Superior temporal gyrus (tissue), 1 donor: ENCODE data around the gene NME9.
A peak's percentile ranks its signal among the peaks of the same experiment; 100 is the strongest.

Experiments
- DNase-seq: peaks from one replicate; pipeline ENCODE4 v3.0.0-alpha.2; 2016; ENCODE audit errors: extremely low spot score

Gene NME9

DNA sequence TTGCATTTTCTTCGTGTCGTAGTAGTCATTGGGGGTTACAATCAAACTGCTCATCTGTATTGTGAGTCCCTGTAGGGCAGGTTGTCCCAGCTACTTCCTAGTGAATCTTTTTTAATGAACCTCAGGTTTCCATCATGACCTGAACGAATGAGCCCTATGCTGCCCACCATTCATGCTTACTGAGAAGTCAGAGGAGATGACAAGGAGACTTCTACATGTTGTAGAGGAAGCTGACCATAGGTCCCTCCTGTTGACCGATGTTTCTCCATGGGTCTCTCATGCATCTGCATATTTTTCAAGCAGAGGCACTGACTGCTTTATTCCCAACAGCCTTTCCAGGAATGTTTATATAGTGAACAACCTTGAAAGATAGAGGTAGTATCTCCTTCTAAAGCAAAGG, 5.0 kb upstream of the NME9 start:
- DNase-seq = no peak

DNA sequence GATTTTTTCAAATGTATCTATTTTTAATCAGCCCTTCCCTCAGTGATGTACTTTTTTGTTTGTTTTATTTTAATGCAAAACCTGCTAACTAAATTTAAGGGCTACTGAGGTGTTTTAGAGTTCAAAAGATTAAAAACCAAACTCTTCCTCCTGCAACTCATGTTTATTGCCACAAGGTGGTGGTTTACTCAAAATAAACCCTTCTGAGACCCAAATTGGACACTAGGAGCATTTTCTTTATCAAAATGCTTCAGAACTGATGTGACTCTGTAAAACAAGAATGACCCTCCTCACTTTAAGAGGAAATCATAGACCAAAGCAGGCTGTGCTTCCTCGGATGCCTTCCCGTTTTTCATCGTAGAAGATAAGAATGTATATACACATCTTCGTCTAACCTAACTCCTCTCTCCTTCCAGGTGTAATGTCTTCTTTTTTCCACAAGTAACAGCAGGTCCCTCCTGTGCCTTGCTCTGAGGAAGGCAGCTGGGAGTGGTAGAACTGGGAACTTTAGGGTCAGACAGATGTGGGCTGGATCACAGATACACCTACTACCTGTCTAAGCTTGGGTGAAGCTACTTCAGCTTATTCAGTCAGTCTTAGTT, 2.9 kb upstream of the NME9 start:
- peak; percentile 81 for DNase-seq

DNA sequence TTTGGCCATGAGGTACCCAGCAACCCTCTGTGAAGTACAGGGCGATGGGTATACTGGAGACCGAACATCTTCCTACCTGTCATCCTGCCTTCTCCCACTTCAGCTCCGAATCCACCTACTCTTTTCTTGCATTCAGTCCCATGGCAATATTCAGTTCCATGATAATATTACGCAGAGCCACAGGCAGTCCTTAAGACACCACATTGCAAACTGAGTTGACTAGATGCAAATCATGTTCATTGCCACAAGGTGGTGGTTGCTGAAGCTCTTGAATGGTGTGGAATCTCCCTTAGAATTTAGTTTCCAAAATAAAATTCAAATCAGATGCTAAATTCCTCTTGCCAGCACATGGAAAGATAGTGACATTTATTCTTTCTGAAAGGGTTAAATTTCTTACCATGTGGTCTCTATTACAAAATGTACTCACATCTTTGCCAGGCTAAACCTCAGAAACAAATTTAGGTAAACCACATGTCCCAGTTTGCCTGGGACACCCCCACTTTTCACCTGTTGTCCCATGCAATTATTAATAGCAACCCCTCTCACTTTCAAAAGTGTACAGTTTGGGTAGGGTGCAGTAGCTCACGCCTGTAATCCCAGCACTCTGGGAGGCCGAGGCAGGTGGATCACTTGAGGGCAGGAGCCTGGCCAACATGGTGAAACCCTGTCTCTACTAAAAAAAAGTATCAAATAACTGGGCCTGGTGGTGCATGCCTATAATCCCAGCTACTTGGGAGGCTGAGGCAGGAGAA, 1.7 kb upstream of the NME9 start:
- DNase-seq = peak; percentile 56

DNA sequence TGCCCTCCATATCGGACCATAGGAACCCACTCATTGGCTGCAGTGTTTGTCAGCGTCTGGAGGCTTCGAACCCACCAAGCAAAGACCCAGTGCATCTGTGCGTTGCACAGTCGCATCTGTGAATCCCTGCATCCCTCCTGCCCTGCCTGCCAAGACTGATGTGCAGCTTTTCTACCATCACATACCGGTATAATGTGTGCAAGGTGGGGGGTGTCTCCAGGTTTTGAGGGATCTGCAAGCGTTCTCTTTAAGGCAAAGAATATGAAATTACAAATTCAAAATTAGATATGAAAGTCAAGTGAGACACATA, 288 bp upstream of the NME9 start:
- no peak for DNase-seq

DNA sequence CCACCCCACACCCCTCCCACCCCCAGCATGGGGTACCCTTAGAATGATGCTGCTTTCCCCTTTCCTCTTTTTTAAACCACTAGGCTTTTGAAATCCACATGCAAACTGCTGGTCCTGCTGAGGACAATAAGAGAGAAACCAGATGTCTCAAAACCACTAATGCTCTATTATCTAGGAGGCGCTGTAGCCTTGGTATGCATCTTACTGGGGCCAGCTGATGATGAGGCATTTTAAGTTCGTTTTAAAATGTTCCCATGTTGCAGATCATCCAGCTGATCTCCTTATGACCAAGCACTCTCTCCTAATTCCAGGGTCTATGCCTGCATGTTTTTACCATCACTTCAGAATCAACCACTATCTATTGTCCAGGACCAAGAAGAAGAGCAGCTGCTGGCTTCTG, 1.3 kb downstream of the NME9 start:
- peak; percentile 57 for DNase-seq

DNA sequence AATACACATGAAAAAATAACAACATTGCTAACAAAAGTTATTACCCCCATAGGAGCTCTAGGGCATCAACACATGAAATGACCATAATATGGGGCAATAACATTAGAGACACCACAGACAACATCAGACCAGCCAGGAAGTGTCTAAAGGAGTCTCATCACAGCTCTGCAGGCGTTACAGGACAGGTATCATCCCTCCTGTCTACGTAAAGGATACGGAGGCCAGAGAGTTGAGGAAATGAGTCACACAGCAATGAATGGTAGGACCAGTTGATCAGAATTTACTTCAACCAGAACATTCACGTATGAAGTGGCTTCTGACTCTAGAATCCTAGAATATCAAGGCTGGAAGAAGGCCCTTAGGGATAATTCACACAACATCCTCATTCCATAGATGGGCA, 1.8 kb downstream of the NME9 start:
- DNase-seq = no peak

DNA sequence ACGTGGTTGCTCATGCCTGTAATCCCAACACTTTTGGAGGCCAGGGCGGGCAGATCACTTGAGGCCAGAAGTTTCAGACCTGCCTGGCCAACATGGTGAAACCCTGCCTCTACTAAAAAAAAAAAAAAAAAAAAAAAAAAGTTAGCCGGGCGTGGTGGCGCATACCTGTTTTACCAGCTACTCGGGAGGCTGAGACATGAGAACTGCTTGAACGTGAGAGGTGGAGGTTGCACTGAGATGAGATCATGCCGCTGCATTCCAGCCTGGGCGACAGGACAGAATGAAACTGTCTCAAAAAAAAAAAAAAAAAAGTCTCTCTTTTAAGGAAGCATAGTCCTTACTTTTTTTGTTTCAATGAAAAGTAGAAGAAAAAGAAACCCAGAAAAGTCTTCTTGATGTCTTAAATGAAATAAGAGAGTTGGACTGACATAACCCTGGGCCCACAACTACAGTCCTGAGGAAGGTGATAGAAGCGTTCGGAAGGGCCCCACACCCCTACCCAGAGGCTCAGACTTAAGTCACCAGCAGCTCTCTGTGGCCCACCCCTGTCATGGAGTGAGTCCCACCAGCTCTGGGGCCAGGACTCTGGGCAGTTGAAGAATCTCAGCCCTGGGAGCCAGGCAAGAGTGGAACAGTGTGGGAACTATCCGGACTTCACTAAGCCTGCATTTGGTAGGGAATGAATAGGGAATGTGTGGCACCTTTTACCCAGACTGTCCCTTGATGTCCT, 2.6 kb downstream of the NME9 start:
- no peak for DNase-seq

DNA sequence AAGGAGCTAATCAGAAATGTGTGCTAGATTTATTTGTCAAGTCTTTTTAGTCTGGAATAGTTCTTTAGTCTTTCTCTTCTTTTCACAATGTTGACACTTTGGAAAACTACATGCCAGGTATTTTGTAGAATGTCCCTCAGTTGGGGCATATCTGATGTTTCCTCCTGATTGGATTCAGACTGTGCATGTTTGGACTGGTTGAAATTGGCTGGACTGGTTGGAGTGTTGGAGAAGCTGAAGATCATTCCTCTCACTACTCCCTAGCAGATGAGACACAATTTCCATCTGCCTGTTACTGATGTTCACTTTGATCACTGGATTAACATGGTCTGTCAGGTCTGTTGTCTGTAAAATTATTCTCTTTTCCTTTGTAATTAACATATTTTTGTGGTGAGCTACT, 3.7 kb downstream of the NME9 start:
- DNase-seq = no peak

DNA sequence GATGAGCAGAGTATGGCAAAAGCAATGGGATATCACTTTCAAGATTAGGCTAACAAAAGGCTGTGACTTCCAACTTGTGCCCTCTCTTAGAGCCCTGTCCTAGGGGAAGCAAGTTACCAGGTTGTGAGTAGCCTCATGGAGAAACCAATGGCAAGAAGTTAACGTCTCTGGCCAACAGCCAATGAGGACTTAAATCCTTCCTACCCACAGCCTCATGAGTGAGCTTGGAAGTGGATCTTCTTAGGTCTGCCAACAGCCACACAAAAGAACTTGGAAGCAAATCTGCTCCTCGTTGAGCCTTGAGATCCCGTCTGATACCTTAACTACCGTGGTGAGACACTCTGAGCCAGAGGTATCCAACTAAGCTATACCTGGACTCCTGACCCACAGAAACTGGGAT, 5.7 kb downstream of the NME9 start:
- DNase-seq = no peak

DNA sequence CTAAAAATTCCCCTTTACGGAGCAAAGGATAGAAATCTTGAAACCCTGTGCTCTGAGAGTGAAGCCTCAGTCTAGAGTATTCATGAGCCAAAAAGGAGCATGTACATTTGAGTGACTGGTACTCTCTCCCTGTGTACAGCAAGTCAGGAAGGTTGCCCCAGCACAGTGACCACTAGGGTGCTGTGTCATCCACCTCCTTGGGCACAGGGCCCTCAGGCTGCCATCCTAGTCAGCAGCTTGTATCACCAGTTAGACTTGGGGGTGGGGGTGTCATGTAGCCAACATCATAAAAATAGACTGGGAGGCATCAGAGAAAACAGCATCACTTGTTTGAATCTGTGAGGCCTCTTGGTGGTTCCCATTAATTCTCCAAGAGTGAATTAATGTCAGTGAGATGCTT, 12.0 kb downstream of the NME9 start:
- DNase-seq = no peak

DNA sequence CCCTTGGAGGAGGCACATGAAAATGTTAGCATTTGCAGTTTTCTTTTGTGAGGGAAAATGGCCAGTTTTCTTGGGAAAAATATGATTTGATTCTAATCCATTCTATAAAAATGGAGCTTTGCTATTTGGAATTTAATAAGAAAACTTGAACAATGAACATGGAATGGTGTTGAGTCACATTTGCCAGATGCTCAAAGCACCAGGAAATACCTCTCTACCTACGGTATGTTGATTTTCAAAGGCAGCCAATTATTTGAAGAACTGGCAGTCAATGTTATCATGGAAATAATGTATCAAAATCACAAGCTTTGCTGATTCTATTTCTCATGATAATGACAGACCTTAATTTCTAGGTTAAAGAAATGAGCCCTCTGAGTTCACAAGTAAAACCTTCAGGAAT, 14.9 kb downstream of the NME9 start:
- no peak for DNase-seq

DNA sequence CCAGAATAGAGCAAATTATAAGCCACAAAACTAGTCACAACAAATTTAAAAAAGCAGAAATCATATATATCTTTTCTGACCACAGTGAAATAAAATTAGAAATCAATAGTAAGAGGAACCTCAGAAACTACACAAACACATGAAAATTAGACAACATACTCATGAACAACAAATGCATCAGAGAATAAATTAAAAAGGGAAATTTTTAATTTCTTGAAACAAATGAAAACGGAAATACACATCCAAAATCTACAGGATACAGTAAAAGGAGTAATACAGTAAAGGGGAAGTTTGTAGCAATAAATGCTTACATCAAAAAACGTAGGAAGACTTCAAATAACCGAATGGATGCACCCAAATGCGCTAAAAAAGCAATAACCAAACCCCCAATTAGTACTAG, 19.2 kb downstream of the NME9 start:
- DNase-seq = no peak

DNA sequence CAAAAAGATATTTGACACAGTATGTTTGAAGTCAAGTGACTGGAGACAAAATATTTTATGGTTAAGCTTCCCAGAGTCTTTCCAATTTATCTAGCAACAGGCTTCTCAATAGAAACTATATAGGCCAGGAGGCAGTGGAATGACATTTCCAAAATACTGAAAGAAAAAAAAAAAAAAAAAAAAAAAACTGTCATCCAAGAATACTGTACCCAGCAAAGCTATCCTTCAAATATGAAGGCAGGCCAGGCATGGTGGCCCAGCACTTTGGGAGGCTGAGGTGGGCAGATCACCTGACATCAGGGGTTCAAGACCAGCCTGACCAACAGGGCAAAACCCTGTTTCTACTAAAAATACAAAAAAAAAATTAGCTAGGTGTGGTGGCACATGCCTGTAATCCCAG, 20.9 kb downstream of the NME9 start:
- no peak for DNase-seq

DNA sequence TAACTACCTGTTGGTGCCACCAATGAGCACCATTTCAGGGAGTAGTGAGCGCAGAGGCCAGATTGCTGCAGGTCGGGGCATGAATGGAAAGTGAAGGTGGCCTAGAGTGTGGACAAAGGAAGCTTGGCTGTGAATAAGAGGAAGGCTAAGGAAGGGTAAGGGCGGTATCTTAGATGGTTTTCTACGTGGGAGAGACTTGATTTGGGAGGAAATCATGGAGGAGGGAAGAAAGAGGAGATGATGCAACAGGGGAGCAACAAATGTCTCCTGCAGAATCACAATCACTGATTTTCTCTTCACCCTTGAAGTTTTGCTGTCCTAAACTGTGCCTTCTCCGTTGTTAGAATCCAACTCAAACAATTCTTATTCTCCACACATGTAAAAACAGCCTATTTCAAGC, 21.8 kb downstream of the NME9 start:
- DNase-seq = no peak

DNA sequence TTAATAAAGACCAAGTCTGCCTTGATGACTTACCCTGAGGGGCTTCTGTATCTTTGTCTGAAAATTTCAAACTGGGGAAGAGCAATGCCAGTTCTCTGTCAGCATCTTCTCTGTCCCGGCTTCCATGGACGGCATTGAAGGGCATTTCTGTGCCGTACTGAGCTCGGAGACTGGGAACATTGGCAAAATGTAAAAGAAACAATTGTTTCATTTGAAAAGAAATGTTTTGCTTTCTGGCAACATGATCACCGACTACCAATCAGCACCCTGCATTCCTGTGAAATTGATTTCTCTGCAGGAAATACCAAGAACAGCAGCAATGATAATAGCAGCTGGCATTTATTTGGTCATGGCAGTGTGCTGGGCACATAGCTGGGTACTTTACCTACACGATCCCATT, 26.2 kb downstream of the NME9 start:
- DNase-seq = peak; percentile 77

DNA sequence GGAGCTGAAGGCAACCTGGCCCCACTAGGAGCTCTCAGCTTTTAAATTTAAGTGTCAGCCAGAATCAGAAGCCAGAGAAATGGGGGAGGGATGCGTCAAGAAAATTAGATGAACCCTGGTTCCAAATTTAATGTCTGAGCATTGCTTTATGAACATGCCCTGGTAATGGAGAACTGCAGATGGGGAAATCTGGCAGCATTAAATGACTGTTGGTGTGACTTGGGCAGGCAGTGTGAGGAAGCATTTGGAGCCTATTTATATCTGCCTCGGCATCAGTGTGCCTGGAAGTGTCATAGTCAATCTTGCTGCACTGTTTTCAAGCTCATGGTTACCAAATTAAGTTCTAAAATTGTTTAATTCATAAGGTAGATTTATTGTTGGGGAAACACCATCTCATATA, 29.0 kb downstream of the NME9 start:
- DNase-seq = peak; percentile 70

DNA sequence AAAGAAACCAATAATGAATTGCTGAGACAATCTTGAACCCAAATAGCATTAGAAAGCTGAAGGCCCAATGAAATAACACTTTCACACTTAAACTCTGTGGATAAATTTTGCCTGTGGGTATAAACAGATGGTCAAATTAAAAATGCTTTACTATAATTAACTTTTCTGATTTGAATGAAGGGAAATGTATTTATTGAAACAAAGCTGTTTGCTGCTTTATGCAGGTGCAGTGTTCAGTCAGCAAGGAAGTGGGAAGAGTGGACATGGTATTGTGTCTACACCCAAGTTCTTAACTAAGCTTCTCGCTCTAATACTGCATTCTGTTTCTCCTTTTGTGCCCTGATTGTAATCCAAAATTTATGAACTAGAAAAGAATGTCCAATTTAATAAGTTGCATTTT, 31.8 kb downstream of the NME9 start:
- no peak for DNase-seq

DNA sequence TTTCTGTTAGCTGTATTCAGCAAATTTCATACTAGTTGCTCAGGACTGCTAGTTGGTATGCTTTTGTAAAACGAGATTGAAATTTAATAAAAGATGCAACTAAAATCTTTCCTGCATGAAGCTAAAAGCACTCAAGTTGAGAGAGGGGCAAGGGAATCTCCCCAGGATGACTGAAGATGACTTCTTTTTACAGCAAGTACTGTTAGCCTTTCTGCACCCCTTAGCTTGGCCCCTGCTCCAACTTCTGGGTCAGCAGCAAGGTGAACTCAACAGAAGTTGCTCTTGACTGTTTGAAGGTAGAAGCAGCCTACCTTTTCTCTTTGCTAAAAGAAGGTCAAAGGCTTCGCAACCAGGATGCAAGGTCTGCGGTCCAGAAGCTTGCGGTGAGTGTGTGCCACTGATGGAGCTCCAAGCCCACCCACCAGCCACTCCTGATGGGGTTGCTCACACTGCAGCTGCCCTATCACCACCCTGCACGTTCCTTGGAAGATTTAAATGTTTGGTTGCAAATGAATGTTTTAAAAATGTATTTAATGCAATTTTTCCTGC, 32.5 kb downstream of the NME9 start:
- DNase-seq = no peak

DNA sequence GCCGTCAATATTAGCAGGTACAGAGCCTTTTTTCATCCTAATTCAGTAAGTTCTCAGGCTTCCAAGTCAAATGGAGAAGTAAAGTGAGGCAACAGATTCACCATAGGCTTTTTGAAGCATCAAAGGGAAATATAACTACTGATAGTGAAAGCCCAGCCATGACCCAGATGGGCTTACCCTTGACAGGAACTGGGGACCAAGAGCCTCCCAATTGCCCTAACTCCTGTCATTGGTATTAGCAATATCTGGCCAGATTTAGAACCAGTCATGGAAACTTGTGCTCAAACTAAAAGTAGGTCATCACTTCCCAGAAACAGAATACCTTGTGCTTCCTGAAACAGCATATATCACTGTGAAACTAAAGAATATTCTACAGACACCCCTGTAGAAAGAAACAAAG, 33.0 kb downstream of the NME9 start:
- no peak for DNase-seq

DNA sequence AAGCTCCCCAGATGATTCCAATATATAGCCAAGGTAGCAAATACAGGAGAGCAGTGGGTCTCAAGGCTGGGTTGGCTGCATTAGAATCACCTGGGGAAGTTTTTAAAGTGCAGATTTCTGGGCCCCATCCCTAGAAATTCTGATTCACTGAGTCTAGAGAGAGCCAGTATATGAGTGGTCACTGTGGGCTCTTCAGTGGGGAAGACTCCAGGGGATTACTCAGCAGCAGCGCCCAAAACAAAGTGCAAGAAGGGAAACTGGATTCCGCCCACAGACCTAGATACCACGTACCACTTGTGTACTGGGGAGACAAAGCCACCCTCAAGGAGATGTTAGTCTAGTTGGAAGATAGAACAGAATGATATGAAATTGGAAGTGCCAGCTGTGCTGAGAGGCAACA, 40.0 kb downstream of the NME9 start:
- DNase-seq = no peak

DNA sequence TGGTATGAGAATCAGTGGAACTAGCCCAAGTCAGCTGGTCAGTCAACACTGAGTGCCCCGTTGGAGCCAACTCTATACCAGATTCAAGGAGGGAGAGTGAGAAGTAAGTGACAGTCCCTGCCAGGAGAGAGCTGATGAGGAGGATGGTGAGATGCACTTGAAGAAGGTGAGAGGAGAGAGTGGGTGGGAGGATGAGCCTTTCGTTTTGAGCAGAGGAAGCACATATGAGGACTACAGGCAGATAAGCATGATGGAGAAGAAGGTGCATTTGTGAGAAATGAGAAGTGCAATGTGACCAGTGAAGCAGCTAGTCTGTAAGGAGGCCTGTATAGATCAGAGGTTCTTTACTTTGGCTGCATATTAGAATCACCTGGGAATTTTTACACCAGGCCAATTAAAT, 40.4 kb downstream of the NME9 start:
- no peak for DNase-seq

DNA sequence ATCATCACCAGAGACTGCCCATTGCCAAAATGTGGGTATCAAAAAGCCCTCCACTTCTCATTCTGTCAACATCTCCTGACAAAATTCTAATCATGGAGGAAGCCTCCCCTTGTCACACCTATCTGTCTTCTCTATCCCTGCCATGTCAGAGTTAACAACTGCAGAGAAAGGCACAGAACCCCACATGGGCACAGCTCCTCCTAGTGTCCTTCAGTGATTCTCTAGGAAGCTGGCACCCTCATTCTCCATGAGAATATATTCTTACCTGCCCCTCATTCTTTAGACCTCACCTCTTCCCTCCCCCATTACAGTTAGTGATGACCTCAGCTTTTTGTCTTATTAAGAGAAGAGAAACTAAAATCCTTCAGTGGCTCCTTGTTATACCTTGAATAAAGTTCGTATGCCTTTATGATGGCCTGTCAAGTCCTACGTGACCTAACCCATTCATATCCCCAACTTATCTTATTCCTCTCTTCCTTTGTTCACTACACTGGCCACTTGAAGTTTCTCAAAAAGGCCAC, 44.6 kb downstream of the NME9 start:
- no peak for DNase-seq

DNA sequence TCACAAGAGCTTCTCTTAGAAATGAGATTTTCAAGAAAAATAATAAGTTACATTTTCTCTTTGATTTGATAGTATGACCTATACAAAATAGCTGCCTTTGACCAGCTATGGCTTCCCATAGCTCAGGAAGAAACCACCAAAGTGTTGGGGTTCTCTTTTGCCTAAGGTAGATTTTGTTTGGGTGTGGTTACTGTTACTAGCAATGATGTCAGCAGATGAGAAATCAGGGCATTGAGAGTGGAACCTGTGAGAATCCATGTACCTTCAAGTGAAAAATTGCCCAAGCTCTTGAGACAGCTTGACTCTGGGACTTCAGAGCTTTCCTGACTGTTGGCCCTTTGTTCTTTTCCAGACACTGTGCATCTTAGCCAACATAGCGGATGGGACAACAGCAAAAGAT, 45.6 kb downstream of the NME9 start:
- DNase-seq = no peak
